GM12878 (cell line): Measurements from ENCODE around the gene HGS. TPM values are rescaled to one million over a fixed set of nuclear protein-coding genes. Genes with fewer than 3 reads are reported as not detected.
A peak's percentile ranks its signal among the peaks of the same experiment; 100 is the strongest.

Experiments
- BCL11A ChIP-seq: IDR thresholded peaks from 2 replicates; pipeline ENCODE4 v1.6.1; 2011; ENCODE audit warnings: low read depth, low read length
- CEBPB ChIP-seq, 2 experiments: fragments of 150-350 bp in 1 of 2; IDR thresholded peaks; 2 replicates each; pipeline ENCODE4 v1.6.1; 2012 to 2014; ENCODE audit warnings: low read depth in 2 of 2, low read length in 2 of 2, borderline replicate concordance in 1 of 2, inconsistent platforms in 1 of 2
- FOXK2 ChIP-seq: fragments of 450-650 bp; IDR thresholded peaks from 2 replicates; pipeline ENCODE4 v1.6.1; 2017; ENCODE audit warnings: mild to moderate bottlenecking, moderate library complexity
- FOXM1 ChIP-seq: IDR thresholded peaks from 2 replicates; pipeline ENCODE4 v1.6.1; 2012; ENCODE audit warnings: low read depth, mild to moderate bottlenecking, inconsistent platforms, low read length, moderate library complexity
- IKZF1 ChIP-seq: fragments of 450-650 bp; conservative IDR thresholded peaks from 2 replicates; pipeline ENCODE4 v1.6.1; 2017; ENCODE audit warnings: antibody characterized with exemption, mild to moderate bottlenecking
- MYB ChIP-seq: fragments of 150-350 bp; IDR thresholded peaks from 2 replicates; pipeline ENCODE4 v1.6.1; 2014; ENCODE audit warnings: mild to moderate bottlenecking, low read depth, low read length, borderline replicate concordance
- PAX5 ChIP-seq: IDR thresholded peaks from 2 replicates; pipeline ENCODE4 v1.6.1; 2011; ENCODE audit warnings: low read depth, low read length, borderline replicate concordance
- RAD51 ChIP-seq: fragments of 450-650 bp; IDR thresholded peaks from 2 replicates; pipeline ENCODE4 v1.6.1; 2016; ENCODE audit warnings: moderate library complexity, mild to moderate bottlenecking, inconsistent platforms
- SIN3A ChIP-seq: IDR thresholded peaks from 2 replicates; pipeline ENCODE4 v1.6.1; 2012; ENCODE audit warnings: low read depth, low read length, improper control_type of control experiment
- SMAD1 ChIP-seq: fragments of 450-650 bp; IDR thresholded peaks from 2 replicates; pipeline ENCODE4 v1.6.1; 2018; ENCODE audit warnings: mild to moderate bottlenecking, low read depth; ENCODE audit not compliant: partially characterized antibody
- SUZ12 ChIP-seq: fragments of 200-600 bp; sonication (generic); IDR thresholded peaks from one replicate; pipeline ENCODE4 v1.6.1; 2018; ENCODE audit warnings: antibody characterized with exemption, mild to moderate bottlenecking; ENCODE audit not compliant: unreplicated experiment
- TARDBP ChIP-seq: IDR thresholded peaks from 2 replicates; pipeline ENCODE4 v1.6.1; 2016; ENCODE audit warnings: borderline replicate concordance
- TCF12 ChIP-seq: IDR thresholded peaks from 2 replicates; pipeline ENCODE4 v1.6.1; 2011; ENCODE audit warnings: low read depth, mild to moderate bottlenecking, low read length
- ZNF592 ChIP-seq: fragments of 450-650 bp; IDR thresholded peaks from 2 replicates; pipeline ENCODE4 v1.6.1; 2017; ENCODE audit warnings: mild to moderate bottlenecking, moderate library complexity
- polyA plus RNA-seq, 11 experiments: library from polyadenylated mRNA; depleted of rRNA in 4 of 11; unstranded in 6 of 11; stranded (reverse) in 5 of 11; fragments of >200 nt; fragmentation: Nextera tagmentation in 4 of 11; fragmentation: Illumina TruSeq in 1 of 11; extraction: Ambion mirVana in 4 of 11; extraction: Trizol in 1 of 11; gene quantifications; 1 replicate in 1 of 11; 2 replicates in 10 of 11; pipeline versions ENCODE4 v1.2.1 to v1.2.3, GENCODE V29; 2011 to 2016; ENCODE audit warnings: inconsistent platforms in 2 of 11, missing spikeins in 2 of 11, low read depth in 1 of 11
- total RNA-seq, 4 experiments: library from RNA; depleted of rRNA in 3 of 4; stranded (reverse); fragments of >200 nt in 3 of 4; fragmentation: Illumina TruSeq in 1 of 4; extraction: Trizol in 1 of 4; gene quantifications; 2 replicates each; pipeline versions ENCODE4 v1.2.1 to v1.2.3, GENCODE V29; 2013 to 2021
- TF ChIP-seq, protein P1 (sequence below): fragments of 450-650 bp; IDR thresholded peaks from 2 replicates; pipeline ENCODE4 v1.6.1; 2017; ENCODE audit warnings: borderline replicate concordance
- TF ChIP-seq, protein P2 (sequence below): IDR thresholded peaks from 2 replicates; pipeline ENCODE4 v1.6.1; 2011; ENCODE audit warnings: borderline replicate concordance, low read depth, mild to moderate bottlenecking, moderate library complexity, low read length; ENCODE audit not compliant: insufficient read depth, poor library complexity, severe bottlenecking
- TF ChIP-seq, protein P3 (sequence below): fragments of 450-650 bp; IDR thresholded peaks from 2 replicates; pipeline ENCODE4 v1.6.1; 2014; ENCODE audit warnings: mild to moderate bottlenecking
- TF ChIP-seq, protein P4 (sequence below): IDR thresholded peaks from 2 replicates; pipeline ENCODE4 v1.6.1; 2012; ENCODE audit warnings: low read length, inconsistent platforms

The HGS gene
- total and polyA plus RNA-seq, 10 of the 15 experiments (the other 5 are each of a cell fraction or from before 2014, with no cell fraction given), result 2.2 to 85.6 (median 55.3) TPM

DNA sequence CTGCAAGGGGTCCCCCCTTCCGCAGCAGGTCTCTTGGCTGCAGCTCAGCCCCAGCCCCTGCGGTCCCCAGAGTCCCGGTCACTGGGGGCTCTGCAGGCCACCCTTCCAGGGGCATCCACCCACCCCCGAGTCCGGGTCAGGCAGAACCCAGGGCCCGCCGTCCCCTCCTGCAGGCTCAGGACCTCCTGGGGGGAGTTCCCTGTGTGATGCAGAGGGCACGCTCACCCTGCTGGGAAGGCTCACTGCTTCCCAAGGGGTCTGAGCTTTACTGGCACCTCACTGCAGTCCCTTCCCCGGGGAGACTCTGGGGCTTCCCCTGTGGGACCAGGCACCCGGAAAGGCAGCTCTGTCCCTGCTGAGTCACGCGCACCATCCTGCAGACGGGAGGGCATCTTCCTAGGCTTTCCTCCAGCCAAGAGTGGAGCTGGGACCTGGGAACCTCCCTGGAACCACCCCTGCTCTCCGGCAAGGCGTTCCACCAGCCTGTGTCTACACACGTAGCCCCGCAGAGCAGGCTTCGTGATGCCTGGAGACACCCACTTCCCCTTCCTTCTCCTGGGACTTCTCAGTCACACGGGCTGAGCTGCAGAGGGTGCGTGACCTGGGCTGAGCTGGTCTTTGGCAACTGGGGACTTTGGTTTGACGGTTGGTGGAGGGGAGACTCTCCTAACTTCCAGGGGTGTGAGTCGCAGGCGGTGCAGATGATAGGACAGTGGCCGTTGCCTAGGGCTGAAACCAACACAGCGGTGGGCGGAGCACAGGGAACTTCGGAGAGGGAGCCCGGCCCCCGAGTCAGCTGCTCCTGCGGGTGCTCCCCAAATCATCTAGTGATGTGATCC is 51.7 kb downstream of the HGS start (continued):
- TF ChIP-seq, protein P1, sequence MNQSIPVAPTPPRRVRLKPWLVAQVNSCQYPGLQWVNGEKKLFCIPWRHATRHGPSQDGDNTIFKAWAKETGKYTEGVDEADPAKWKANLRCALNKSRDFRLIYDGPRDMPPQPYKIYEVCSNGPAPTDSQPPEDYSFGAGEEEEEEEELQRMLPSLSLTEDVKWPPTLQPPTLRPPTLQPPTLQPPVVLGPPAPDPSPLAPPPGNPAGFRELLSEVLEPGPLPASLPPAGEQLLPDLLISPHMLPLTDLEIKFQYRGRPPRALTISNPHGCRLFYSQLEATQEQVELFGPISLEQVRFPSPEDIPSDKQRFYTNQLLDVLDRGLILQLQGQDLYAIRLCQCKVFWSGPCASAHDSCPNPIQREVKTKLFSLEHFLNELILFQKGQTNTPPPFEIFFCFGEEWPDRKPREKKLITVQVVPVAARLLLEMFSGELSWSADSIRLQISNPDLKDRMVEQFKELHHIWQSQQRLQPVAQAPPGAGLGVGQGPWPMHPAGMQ, result no peak
- TF ChIP-seq PAX5, result 0 out of 2 replicates have a peak, but pooled peaks have one; percentile 6
- TF ChIP-seq FOXM1, result no peak
- no peak for TF ChIP-seq SIN3A
- no peak for TF ChIP-seq TARDBP
- 0 out of 2 replicates have a peak, but pooled peaks have one; percentile 53 for TF ChIP-seq MYB
- TF ChIP-seq SUZ12, result no peak
- no peak for TF ChIP-seq CEBPB (IDR thresholded peaks at IDR 0.05; ENCODE audit: borderline replicate concordance in 1 of 2, low read depth in 2 of 2, low read length in 2 of 2)
- TF ChIP-seq, protein P2, sequence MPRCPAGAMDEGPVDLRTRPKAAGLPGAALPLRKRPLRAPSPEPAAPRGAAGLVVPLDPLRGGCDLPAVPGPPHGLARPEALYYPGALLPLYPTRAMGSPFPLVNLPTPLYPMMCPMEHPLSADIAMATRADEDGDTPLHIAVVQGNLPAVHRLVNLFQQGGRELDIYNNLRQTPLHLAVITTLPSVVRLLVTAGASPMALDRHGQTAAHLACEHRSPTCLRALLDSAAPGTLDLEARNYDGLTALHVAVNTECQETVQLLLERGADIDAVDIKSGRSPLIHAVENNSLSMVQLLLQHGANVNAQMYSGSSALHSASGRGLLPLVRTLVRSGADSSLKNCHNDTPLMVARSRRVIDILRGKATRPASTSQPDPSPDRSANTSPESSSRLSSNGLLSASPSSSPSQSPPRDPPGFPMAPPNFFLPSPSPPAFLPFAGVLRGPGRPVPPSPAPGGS, result no peak
- TF ChIP-seq RAD51, result no peak
- TF ChIP-seq TCF12, result no peak
- peak; percentile 80 for TF ChIP-seq IKZF1
- no peak for TF ChIP-seq BCL11A
- TF ChIP-seq, protein P3, sequence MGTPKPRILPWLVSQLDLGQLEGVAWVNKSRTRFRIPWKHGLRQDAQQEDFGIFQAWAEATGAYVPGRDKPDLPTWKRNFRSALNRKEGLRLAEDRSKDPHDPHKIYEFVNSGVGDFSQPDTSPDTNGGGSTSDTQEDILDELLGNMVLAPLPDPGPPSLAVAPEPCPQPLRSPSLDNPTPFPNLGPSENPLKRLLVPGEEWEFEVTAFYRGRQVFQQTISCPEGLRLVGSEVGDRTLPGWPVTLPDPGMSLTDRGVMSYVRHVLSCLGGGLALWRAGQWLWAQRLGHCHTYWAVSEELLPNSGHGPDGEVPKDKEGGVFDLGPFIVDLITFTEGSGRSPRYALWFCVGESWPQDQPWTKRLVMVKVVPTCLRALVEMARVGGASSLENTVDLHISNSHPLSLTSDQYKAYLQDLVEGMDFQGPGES, result no peak
- TF ChIP-seq ZNF592, result no peak
- TF ChIP-seq FOXK2, result no peak
- TF ChIP-seq, protein P4, sequence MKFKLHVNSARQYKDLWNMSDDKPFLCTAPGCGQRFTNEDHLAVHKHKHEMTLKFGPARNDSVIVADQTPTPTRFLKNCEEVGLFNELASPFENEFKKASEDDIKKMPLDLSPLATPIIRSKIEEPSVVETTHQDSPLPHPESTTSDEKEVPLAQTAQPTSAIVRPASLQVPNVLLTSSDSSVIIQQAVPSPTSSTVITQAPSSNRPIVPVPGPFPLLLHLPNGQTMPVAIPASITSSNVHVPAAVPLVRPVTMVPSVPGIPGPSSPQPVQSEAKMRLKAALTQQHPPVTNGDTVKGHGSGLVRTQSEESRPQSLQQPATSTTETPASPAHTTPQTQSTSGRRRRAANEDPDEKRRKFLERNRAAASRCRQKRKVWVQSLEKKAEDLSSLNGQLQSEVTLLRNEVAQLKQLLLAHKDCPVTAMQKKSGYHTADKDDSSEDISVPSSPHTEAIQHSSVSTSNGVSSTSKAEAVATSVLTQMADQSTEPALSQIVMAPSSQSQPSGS, result no peak
- TF ChIP-seq SMAD1, result peak; percentile 16
